ENCODE data around the gene MYRIP. TPM values are rescaled to one million over a fixed set of nuclear protein-coding genes. Genes with fewer than 3 reads are reported as not detected.
"Not testable (repeated sequence)": the region's sequence is repeated elsewhere in the genome, so short reads cannot be mapped to it uniquely, and the experiment has no call there.

The MYRIP gene
- total RNA-seq, 2 experiments from 2014 or later = not detected

DNA sequence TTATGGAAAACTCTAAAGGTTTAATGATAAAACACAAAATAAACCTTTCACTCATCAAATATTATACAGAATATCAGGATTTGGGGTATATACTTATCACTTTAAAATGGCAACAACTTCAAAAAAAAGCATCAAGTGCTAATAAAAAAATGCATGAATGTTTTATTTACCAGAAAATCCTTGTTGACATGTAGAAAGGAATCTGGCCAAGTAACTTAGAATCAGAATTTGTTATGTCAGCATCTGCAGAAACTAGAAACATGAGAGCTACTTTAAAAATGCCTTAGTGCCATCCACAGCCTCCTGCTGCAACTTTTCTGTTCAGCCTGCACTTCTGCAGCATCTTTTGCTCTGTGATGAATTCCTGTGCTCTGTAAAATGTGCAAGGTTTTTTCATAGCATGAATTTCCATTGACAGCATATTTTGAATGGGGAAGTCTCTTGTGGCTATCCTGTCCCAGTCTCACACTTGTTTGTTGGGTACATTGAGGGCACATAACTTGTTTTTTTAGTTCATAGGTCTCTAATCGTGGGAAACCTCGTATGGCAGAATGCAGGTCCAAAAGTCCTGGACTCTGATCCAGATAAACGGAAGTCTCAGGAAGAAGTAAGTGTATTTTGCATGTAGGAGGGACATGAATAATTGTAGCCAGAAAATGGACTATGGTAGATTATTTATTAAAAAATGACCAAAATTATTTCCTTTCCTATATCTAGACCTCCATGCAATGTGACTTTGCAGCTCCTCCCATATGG is 21.1 kb upstream of the MYRIP start:
- Mint-ChIP-seq H3K4me3 (no peak overlapping the region), H3K4me1 (no peaks in the 10 kb centered on the region), H3K36me3 (no peaks in the 10 kb centered on the region), H3K27ac (no peak overlapping the region), H3K9me3 (ENCODE audit: low read depth) (no peaks in the 10 kb centered on the region), H3K27me3 (no peaks in the 10 kb centered on the region)
- ATAC-seq (no peak), DNase-seq (no peak)
- CTCF ChIA-PET = no interaction called here

DNA sequence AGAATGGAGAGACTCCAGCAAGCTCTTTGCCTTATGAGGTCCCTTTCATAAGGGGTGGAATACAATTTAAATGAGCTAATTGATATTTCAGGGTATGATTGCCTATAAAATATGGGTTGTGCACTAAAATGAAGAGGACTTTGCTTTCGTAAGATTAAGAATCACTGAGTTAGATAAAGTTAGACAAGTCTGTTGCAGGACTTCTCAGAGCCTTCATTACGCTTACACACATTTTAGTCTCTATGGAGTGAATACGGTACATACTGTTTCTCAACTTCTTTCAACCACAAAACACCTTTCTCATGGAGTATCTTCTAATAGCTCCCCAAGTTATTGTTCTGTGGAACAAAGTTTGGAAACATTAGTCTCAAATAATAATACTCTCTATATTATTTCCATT is 17.8 kb upstream of the MYRIP start:
- Mint-ChIP-seq H3K4me3 (no peak overlapping the region), H3K36me3 (no peaks in the 10 kb centered on the region), H3K4me1 (no peaks in the 10 kb centered on the region), H3K27me3 (no peaks in the 10 kb centered on the region), H3K9me3 (ENCODE audit: low read depth) (no peaks in the 10 kb centered on the region), H3K27ac (no peak overlapping the region)
- CTCF ChIA-PET = no interaction called here
- no peak for ATAC-seq
- no peak for DNase-seq

DNA sequence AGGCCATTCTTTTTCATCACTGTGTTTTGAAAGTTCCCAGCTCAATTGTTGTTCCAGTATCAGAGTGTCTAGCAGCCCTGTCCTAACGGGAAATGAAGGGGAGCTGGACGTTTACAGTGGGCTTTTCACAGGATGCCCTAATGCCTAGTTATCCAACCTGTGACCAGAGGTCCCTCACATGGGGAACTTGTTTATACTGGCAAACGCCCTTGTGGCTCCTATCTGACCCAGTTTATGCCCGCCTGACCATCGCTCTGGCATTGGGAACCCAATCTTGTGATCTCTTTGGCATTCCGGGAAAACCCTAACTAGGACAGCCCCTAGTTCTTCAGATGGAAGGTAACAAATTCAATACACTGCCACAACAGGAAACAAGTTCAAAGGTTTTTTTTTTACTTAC is 14.5 kb upstream of the MYRIP start:
- H3K36me3 Mint-ChIP-seq = no peaks in the 10 kb centered on the region
- no peak overlapping the region for H3K4me3 Mint-ChIP-seq
- H3K4me1 Mint-ChIP-seq = no peaks in the 10 kb centered on the region
- H3K27ac Mint-ChIP-seq = no peak overlapping the region
- H3K27me3 Mint-ChIP-seq = no peaks in the 10 kb centered on the region
- CTCF ChIA-PET = no interaction called here
- no peak for ATAC-seq
- DNase-seq = no peak
- no peaks in the 10 kb centered on the region for H3K9me3 Mint-ChIP-seq (ENCODE audit: low read depth)

DNA sequence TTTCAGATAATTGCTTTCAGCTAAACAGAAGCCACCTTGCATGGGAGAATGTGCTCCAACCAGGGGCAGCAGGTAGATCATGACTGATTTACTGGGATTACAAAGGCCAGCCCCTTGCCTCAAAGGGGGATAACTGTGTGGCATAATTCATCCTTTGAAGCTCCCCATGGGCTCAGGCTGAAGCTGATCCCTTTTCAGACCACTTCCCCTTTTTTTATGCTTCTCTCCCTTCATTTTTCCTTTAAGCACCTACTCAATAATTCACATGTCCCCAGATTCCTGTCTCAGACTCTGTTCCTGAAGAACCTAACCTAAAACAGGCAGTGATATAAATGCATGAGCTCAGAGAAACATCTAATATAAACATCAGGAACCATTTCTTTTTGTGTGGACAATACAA is 8.2 kb upstream of the MYRIP start:
- Mint-ChIP-seq H3K4me3 (no peak overlapping the region), H3K4me1 (no peaks in the 10 kb centered on the region), H3K36me3 (no peaks in the 10 kb centered on the region), H3K9me3 (ENCODE audit: low read depth) (no peaks in the 10 kb centered on the region), H3K27me3 (no peaks in the 10 kb centered on the region), H3K27ac (no peak overlapping the region)
- no peak for ATAC-seq
- no peak for DNase-seq
- CTCF ChIA-PET = no interaction called here

DNA sequence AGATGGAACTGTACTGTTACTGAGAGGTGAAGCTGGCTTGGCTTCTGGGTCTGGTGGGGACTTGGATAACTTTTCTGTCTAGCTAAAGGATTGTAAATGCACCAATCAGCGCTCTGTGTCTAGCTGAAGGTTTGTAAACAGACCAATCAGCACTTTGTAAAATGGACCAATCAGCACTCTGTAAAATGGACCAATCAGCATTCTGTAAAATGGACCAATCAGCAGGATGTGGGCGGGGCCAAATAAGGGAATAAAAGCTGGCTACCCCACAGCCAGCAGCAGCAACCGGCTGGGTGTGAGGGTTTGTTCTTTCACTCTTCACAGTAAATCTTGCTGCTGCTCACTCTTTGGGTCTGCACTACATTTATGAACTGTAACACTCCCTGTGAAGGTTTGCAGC is 6.9 kb upstream of the MYRIP start:
- H3K36me3 Mint-ChIP-seq; CTCF ChIA-PET; H3K4me1 Mint-ChIP-seq; H3K9me3 Mint-ChIP-seq (ENCODE audit: low read depth); DNase-seq; H3K4me3 Mint-ChIP-seq; ATAC-seq; H3K27me3 Mint-ChIP-seq; H3K27ac Mint-ChIP-seq: not testable (repeated sequence)

DNA sequence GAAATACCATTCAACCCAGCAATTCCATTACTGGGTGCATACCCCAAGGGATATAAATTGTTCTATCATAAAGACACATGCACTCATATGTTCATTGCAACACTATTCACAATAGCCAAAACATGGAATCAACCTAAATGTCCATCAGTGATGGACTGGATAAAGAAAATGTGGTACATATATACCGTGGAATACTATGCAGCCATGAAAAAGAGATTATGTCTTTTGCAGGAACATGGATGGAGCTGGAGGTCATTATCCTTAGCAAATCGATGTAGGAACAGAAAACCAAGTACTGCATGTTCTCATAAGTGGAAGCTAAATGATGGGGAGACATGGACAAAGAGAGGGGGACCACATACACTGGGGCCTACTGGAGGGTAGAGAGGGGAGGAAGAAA is 5.5 kb upstream of the MYRIP start:
- H3K27me3 Mint-ChIP-seq = peaks cover 22% of the 10 kb centered on the region
- no peak overlapping the region for H3K4me3 Mint-ChIP-seq
- peaks cover 2% of the 10 kb centered on the region for H3K4me1 Mint-ChIP-seq
- no peak overlapping the region for H3K27ac Mint-ChIP-seq
- no peaks in the 10 kb centered on the region for H3K9me3 Mint-ChIP-seq (ENCODE audit: low read depth)
- H3K36me3 Mint-ChIP-seq = no peaks in the 10 kb centered on the region
- ATAC-seq = no peak
- DNase-seq = no peak
- CTCF ChIA-PET = no interaction called here

DNA sequence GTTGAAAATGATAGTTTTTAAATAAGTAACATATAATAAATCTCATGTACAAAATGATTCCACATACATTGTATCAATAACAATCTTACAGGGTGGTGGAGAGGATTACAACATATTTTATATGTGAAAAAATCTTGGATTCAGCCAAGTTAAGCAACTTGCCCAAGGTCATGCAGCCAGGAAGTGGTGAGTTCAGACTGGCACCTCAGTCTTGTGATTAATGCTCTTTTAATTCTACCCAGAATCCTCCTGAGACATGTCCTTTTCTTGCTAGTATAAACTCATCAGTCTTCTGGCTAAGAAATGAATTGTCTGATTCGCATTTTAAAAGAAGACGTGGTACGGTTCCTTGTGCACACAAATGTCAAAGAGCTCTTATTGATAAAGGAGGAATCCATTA is 4.5 kb upstream of the MYRIP start:
- peaks cover 26% of the 10 kb centered on the region for H3K27me3 Mint-ChIP-seq
- DNase-seq = no peak
- no peak overlapping the region for H3K4me3 Mint-ChIP-seq
- peaks cover 1% of the 10 kb centered on the region for H3K36me3 Mint-ChIP-seq
- no peaks in the 10 kb centered on the region for H3K9me3 Mint-ChIP-seq (ENCODE audit: low read depth)
- CTCF ChIA-PET = no interaction called here
- no peak for ATAC-seq
- H3K4me1 Mint-ChIP-seq = peaks cover 6% of the 10 kb centered on the region
- H3K27ac Mint-ChIP-seq = no peak overlapping the region

DNA sequence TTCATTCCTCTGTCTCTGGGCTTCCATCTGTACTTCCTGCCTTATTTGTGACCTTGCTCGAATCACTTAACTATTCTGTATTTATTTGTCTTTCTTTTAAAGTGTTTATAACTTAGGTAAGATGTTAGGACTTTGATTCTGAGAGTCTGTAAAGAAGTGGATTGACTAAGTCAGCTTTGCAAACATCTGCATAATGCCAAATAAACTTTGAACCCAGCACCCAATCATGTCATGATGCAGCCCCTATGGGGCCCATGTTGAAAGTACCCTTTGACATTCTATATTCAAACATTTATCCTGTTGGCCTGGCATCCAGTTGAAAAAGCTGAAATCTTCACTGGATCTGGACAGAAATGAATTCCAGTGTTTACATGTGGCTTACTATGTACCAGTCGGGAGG is 3.8 kb upstream of the MYRIP start:
- no peak overlapping the region for H3K4me3 Mint-ChIP-seq
- H3K9me3 Mint-ChIP-seq (ENCODE audit: low read depth) = no peaks in the 10 kb centered on the region
- peaks cover 3% of the 10 kb centered on the region for H3K36me3 Mint-ChIP-seq
- peaks cover 33% of the 10 kb centered on the region for H3K27me3 Mint-ChIP-seq
- no peak for ATAC-seq
- H3K4me1 Mint-ChIP-seq = peaks cover 13% of the 10 kb centered on the region
- CTCF ChIA-PET = no interaction called here
- H3K27ac Mint-ChIP-seq = no peak overlapping the region
- no peak for DNase-seq

DNA sequence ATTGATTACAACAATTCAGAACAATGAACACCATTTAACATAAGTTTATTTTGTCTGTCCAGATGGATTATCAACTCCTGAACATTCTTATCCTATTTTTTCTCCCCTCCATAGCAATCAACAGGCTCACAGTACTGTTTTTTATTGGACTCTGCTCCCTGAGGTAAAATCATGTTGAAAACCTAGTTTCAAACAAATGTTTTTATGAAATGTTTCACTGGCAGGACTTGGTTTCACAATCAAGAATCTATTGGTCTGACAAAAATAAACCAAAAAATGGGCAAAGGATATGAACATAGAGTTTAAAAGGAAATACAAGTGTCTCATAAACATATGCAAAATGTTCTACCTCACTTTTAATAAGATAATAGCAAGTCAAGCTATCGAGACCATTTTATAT is 2.6 kb upstream of the MYRIP start:
- peaks cover 44% of the 10 kb centered on the region for H3K27me3 Mint-ChIP-seq
- ATAC-seq (no peak), DNase-seq (no peak)
- H3K4me1 Mint-ChIP-seq = peaks cover 14% of the 10 kb centered on the region
- H3K27ac Mint-ChIP-seq = no peak overlapping the region
- peaks cover 3% of the 10 kb centered on the region for H3K36me3 Mint-ChIP-seq
- H3K9me3 Mint-ChIP-seq (ENCODE audit: low read depth) = no peaks in the 10 kb centered on the region
- CTCF ChIA-PET = no interaction called here
- no peak overlapping the region for H3K4me3 Mint-ChIP-seq

DNA sequence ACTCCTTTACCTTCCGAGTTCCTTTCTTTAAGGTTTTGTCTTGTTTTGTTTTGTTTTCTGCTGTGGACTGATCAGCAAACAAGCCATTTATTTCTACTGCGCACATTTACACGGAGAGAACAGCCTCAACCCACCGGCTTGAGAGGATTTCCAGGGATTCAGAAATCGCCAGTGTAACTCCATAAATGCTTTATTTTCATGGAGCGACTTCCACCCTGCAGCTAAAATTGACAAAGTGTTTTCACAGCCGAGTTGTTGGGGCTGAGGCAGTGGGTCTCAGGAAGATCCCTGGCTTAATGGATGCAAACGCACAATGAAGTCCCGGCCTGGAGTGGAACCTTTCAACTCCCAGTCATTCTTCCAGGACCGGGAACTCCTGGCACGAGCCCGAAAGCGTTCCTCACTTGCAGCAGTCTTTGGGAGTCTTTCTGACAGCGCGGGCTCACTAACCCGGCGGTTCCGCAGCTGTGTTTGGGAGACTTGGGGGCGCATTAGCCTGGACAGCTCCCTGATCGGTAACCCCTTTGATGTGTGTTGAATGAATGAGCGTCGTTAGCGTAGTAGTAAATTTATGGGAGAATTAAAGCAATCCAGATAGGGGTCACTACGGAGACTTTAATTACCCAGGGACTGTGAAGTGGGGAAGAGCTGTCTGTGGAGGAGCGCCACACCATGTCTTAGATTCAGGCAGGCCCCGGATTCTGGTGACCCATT is 785 bp upstream of the MYRIP start:
- peaks cover 48% of the 10 kb centered on the region for H3K27me3 Mint-ChIP-seq
- H3K4me3 Mint-ChIP-seq = peak overlapping the region; percentile 18
- peaks cover 3% of the 10 kb centered on the region for H3K36me3 Mint-ChIP-seq
- peaks cover 14% of the 10 kb centered on the region for H3K4me1 Mint-ChIP-seq
- CTCF ChIA-PET = no interaction called here
- ATAC-seq (no peak), DNase-seq (no peak)
- peak overlapping the region; percentile 34 for H3K27ac Mint-ChIP-seq
- no peaks in the 10 kb centered on the region for H3K9me3 Mint-ChIP-seq (ENCODE audit: low read depth)

DNA sequence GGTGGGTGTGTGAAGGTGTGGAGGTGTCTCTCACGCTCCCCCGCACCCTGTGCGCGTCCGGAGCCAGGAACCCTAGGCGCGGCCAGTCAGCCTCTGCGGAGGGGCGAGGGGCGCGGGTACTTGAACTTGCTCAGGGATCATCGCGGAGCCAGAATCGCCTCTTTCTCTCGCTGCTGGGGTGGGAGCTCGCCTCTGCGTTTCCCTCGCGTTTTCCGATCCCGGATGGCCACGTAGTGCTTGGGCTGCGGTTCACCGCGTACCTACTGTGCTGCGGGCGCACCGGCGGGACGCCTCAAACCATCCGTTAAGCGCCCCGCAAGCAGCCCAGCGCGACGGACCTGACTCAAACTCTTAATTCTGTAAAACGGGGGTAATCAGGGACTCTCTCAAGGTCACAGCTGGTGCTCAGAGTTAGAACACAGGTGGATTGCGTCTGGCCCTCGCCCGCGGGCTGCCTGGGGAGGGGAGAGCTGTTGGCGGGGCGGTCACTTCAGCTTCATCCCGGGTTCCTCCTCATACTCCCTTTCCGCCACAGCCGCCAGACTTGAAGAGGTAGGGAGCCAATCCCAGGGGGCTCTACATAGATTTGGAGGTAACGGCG is 686 bp downstream of the MYRIP start:
- peaks cover 14% of the 10 kb centered on the region for H3K4me1 Mint-ChIP-seq
- H3K27ac Mint-ChIP-seq = peak overlapping the region; percentile 29
- CTCF ChIA-PET = no interaction called here
- peaks cover 3% of the 10 kb centered on the region for H3K36me3 Mint-ChIP-seq
- H3K9me3 Mint-ChIP-seq (ENCODE audit: low read depth) = no peaks in the 10 kb centered on the region
- H3K27me3 Mint-ChIP-seq = peaks cover 48% of the 10 kb centered on the region
- no peak for DNase-seq
- ATAC-seq = no peak
- peak overlapping the region; percentile 29 for H3K4me3 Mint-ChIP-seq

DNA sequence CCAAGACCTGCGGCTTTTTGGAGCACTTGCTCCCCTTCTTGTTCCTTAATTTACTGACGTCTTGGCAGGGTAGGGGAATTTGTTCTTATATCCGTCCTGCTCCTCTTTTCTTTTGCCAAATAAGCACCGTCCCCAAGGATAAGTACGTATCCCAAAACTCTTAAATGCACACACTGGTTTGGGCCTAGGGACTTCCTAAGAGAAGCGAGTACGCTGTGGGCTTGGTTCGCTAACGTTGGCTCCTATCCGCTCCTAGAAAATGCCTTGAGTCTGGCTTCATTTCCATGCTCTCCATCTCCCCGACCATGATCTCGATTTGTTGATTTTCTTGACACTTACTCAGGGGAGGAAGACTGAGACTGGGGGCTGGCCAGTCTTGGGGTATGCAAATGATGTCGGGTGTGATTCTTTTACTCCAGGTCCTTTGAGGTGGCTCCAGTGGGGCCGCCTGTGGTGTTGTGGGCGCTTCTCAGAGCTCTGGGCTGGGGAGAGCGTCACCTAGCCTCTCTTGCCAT is 1.3 kb downstream of the MYRIP start:
- DNase-seq = no peak
- no peak for ATAC-seq
- CTCF ChIA-PET = no interaction called here
- H3K27ac Mint-ChIP-seq = no peak overlapping the region
- peaks cover 3% of the 10 kb centered on the region for H3K36me3 Mint-ChIP-seq
- H3K9me3 Mint-ChIP-seq (ENCODE audit: low read depth) = no peaks in the 10 kb centered on the region
- peaks cover 14% of the 10 kb centered on the region for H3K4me1 Mint-ChIP-seq
- peaks cover 48% of the 10 kb centered on the region for H3K27me3 Mint-ChIP-seq
- H3K4me3 Mint-ChIP-seq = no peak overlapping the region

DNA sequence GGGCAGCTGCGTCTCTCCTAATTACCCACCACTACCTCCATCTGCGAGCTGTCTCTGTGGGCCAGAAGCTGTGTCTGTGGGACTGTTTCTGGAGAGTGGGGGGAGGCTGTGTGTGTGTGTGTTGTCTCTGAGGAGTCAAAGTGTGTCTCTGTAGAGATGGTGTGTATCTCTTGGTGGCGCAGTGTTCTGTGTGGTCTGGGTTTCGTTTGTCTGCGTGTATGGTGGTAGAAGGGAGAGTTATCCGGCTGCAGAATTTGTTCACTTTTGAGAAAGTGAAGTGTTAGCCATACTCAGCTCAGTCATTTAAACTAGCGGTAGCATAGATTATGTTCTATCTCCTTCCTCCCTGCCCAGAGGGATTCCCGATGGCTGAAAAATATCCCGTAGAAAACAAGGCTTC is 2.2 kb downstream of the MYRIP start:
- Mint-ChIP-seq H3K27me3 (peaks cover 48% of the 10 kb centered on the region), H3K27ac (no peak overlapping the region), H3K4me1 (peaks cover 14% of the 10 kb centered on the region), H3K4me3 (no peak overlapping the region), H3K9me3 (ENCODE audit: low read depth) (no peaks in the 10 kb centered on the region), H3K36me3 (peaks cover 3% of the 10 kb centered on the region)
- no peak for ATAC-seq
- CTCF ChIA-PET = no interaction called here
- DNase-seq = no peak

DNA sequence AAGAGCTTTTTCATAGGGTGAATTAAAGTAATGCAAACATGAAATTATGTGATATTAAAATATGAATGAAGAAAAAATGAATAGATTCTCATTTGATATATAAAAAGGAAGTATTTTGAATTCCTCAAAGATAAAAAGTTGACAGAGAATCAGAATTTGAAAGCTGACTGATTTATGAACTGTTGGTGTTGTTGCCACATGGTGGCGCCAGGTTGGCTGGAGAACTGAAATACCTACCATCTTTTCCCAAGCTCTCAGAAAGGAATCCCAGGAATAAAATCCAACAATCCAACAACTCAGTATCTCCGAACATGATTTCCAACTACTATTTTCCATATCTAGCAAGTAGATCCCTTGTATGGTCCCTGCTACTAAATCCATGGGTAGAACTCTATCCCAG is 3.1 kb downstream of the MYRIP start:
- H3K4me3 Mint-ChIP-seq = no peak overlapping the region
- CTCF ChIA-PET = interaction anchor here (0.9 kb wide), 1 partner anchor 366 kb away, joined by 3 read pairs; no protein-coding TSS in a partner anchor
- H3K27ac Mint-ChIP-seq = no peak overlapping the region
- ATAC-seq (no peak), DNase-seq (no peak)
- H3K4me1 Mint-ChIP-seq = peaks cover 14% of the 10 kb centered on the region
- peaks cover 3% of the 10 kb centered on the region for H3K36me3 Mint-ChIP-seq
- H3K27me3 Mint-ChIP-seq = peaks cover 40% of the 10 kb centered on the region
- H3K9me3 Mint-ChIP-seq (ENCODE audit: low read depth) = no peaks in the 10 kb centered on the region

Data from activated CD8-positive, alpha-beta memory T cell treated with anti-CD3 and anti-CD28 coated beads, Interleukin-2, amount 10 ng/mL, durations not matched to agents 7 days and 5 days (primary cell).